Measurements from ENCODE around the gene TCF7L1. TPM values are rescaled to one million over a fixed set of nuclear protein-coding genes. Genes with fewer than 3 reads are reported as not detected.

The TCF7L1 gene
- total RNA-seq, 4 donors from 2014 or later = 0.75 to 2.9 (median 1.1) TPM

- in situ Hi-C loops (cut with MboI; ENCODE audit: low pct_ligation_motif_present in 1 of 4, low pct_unique_long_range_greater_than_20kb in 1 of 4, low sequenced_read_pairs in 3 of 4) (loop anchor here in 3 of 4 donors (10.0 to 25.0 kb wide), 3 partner anchors 144 to 344 kb away; partner anchors contain the start of gene TCF7L1 (in 3 of the 3)), intact Hi-C loops (cut with DNase I; ENCODE audit: low total_unique reads) (no loop called here)
- Histone ChIP-seq H3K36me3 (no peaks in the 10 kb centered on the region), H3K27me3 (no peaks in the 10 kb centered on the region), H3K4me3 (no peak overlapping the region), H3K27ac (no peak overlapping the region), H3K4me1 (peaks cover 0 to 24% (median 6%) of the 10 kb centered on the region in 4 donors), H3K9me3 (no peaks in the 10 kb centered on the region)
- DNase-seq = no peak
- 50 to 85% methylated on average over 2 to 6 of the region's 6 CpGs for WGBS, 2 donors (ENCODE audit: low coverage in 1 of 2)
- TF ChIP-seq EP300 (IDR thresholded peaks at IDR 0.05; ENCODE audit: low read depth) (no peak), POLR2A (IDR thresholded peaks at IDR 0.05) (no peak), CTCF (IDR thresholded peaks at IDR 0.05) (no peak), POLR2AphosphoS5 (IDR thresholded peaks at IDR 0.05) (no peak)
Measured at GRCh38 chr2:85281553-85281952, 148.4 kb downstream of the TCF7L1 start.

GRCh38 chr2:85282914-85283313 lies 149.7 kb downstream of the TCF7L1 start:
- no peaks in the 10 kb centered on the region for H3K27me3 ChIP-seq
- no peaks in the 10 kb centered on the region for H3K9me3 ChIP-seq
- no peaks in the 10 kb centered on the region for H3K36me3 ChIP-seq
- H3K4me3 ChIP-seq = no peak overlapping the region
- no peak overlapping the region for H3K27ac ChIP-seq
- WGBS, 2 donors (ENCODE audit: low coverage in 1 of 2) = 85 to 87% methylated on average over 6 to 7 of the region's 7 CpGs
- DNase-seq = no peak
- no peak for TF ChIP-seq CTCF (IDR thresholded peaks at IDR 0.05)
- TF ChIP-seq POLR2AphosphoS5 (IDR thresholded peaks at IDR 0.05) = no peak
- no peak for TF ChIP-seq EP300 (IDR thresholded peaks at IDR 0.05; ENCODE audit: low read depth)
- intact Hi-C loops (cut with DNase I; ENCODE audit: low total_unique reads) = no loop called here
- peaks cover 0 to 13% (median 3%) of the 10 kb centered on the region in 4 donors for H3K4me1 ChIP-seq
- in situ Hi-C loops (cut with MboI; ENCODE audit: low pct_ligation_motif_present in 1 of 4, low pct_unique_long_range_greater_than_20kb in 1 of 4, low sequenced_read_pairs in 3 of 4) = loop anchor here in 3 of 4 donors (10.0 to 25.0 kb wide), 3 partner anchors 146 to 346 kb away; partner anchors contain the start of gene TCF7L1 (in 3 of the 3)

GRCh38 chr2:85283641-85284040 lies 150.4 kb downstream of the TCF7L1 start:
- Histone ChIP-seq H3K27ac (no peak overlapping the region), H3K27me3 (no peaks in the 10 kb centered on the region), H3K4me1 (peaks cover 0 to 13% (median 3%) of the 10 kb centered on the region in 4 donors), H3K4me3 (no peak overlapping the region), H3K9me3 (no peaks in the 10 kb centered on the region), H3K36me3 (no peaks in the 10 kb centered on the region)
- no peak for DNase-seq
- 82 to 95% methylated on average over 4 to 8 of the region's 8 CpGs for WGBS, 2 donors (ENCODE audit: low coverage in 1 of 2)
- in situ Hi-C loops (cut with MboI; ENCODE audit: low pct_ligation_motif_present in 1 of 4, low pct_unique_long_range_greater_than_20kb in 1 of 4, low sequenced_read_pairs in 3 of 4) = loop anchor here in 3 of 4 donors (10.0 to 25.0 kb wide), 3 partner anchors 146 to 346 kb away; partner anchors contain the start of gene TCF7L1 (in 3 of the 3)
- intact Hi-C loops (cut with DNase I; ENCODE audit: low total_unique reads) = loop anchor here (2.0 kb wide), 1 partner anchor 151 kb away; the partner anchor contains the start of gene TCF7L1
- TF ChIP-seq POLR2A (IDR thresholded peaks at IDR 0.05) (no peak), POLR2AphosphoS5 (IDR thresholded peaks at IDR 0.05) (no peak), EP300 (IDR thresholded peaks at IDR 0.05; ENCODE audit: low read depth) (no peak), CTCF (IDR thresholded peaks at IDR 0.05) (no peak)

GRCh38 chr2:85286918-85287317 lies 153.7 kb downstream of the TCF7L1 start:
- Histone ChIP-seq H3K9me3 (no peaks in the 10 kb centered on the region), H3K4me1 (peaks cover 0 to 23% (median 4%) of the 10 kb centered on the region in 4 donors), H3K27ac (no peak overlapping the region), H3K36me3 (no peaks in the 10 kb centered on the region), H3K27me3 (no peaks in the 10 kb centered on the region), H3K4me3 (no peak overlapping the region)
- DNase-seq = no peak
- WGBS, 2 donors (ENCODE audit: low coverage in 1 of 2) = 56 to 62% methylated on average over 6 to 8 of the region's 8 CpGs
- TF ChIP-seq POLR2AphosphoS5 (IDR thresholded peaks at IDR 0.05) (no peak), CTCF (IDR thresholded peaks at IDR 0.05) (no peak), EP300 (IDR thresholded peaks at IDR 0.05; ENCODE audit: low read depth) (no peak), POLR2A (IDR thresholded peaks at IDR 0.05) (no peak)
- intact Hi-C loops (cut with DNase I; ENCODE audit: low total_unique reads) (loop anchor here (5.0 kb wide), 1 partner anchor 220 kb away; no protein-coding TSS in a partner anchor), in situ Hi-C loops (cut with MboI; ENCODE audit: low pct_ligation_motif_present in 1 of 4, low pct_unique_long_range_greater_than_20kb in 1 of 4, low sequenced_read_pairs in 3 of 4) (loop anchor here in 3 of 4 donors (5.0 to 25.0 kb wide), 4 partner anchors 150 to 350 kb away; partner anchors contain the start of gene TCF7L1 (in 3 of the 3))
